Thyroid gland (tissue), 4 donors: ENCODE measurements around the gene BARX1. TPM values are rescaled to one million over a fixed set of nuclear protein-coding genes. Genes with fewer than 3 reads are reported as not detected.

Experiments
- DNase-seq, 2 donors: peaks; one replicate each; pipeline ENCODE4 v3.0.0-alpha.2; 2019
- H3K27ac ChIP-seq, 3 donors: fragments of 200-600 bp; sonication (generic); 1 replicate in 2 of 3; 2 replicates in 1 of 3; pipeline ENCODE4 v1.5.1; 2016 to 2019; ENCODE audit warnings: mild to moderate bottlenecking in 1 of 3, moderate library complexity in 1 of 3
- H3K27me3 ChIP-seq: fragments of 200-600 bp; sonication (generic); one replicate; pipeline ENCODE4 v1.5.1; 2019
- H3K36me3 ChIP-seq, 2 donors: fragments of 200-600 bp; sonication (generic); one replicate each; pipeline ENCODE4 v1.5.1; 2016 to 2019
- H3K4me1 ChIP-seq, 2 donors: fragments of 200-600 bp; sonication (generic); one replicate each; pipeline ENCODE4 v1.5.1; 2017 to 2019
- H3K4me3 ChIP-seq, 3 donors: fragments of 200-600 bp; sonication (generic); replicated peaks in 1 of 3; 1 replicate in 2 of 3; 2 replicates in 1 of 3; pipeline ENCODE4 v1.5.1; 2016; ENCODE audit warnings: mild to moderate bottlenecking in 1 of 3
- H3K9me3 ChIP-seq: fragments of 200-600 bp; sonication (generic); one replicate; pipeline ENCODE4 v1.5.1; 2017
- POLR2A ChIP-seq, 2 donors: fragments of 450-650 bp; IDR thresholded peaks; one replicate each; pipeline ENCODE4 v1.6.1; 2017; ENCODE audit warnings: antibody characterized with exemption in 2 of 2, mild to moderate bottlenecking in 2 of 2, moderate library complexity in 1 of 2
- WGBS, 2 donors: methylation state at CpG; one replicate each; pipeline ENCODE4 v1.1.5; 2017; 5-methylcytosine and 5-hydroxymethylcytosine counted together
- intact Hi-C: fragments of 100-400 bp; cut with DNase I; formaldehyde crosslinking; loops from one replicate; pipeline ENCODE4 v1.15.1; 2023
- total RNA-seq, 4 donors: library from RNA; depleted of rRNA; stranded (reverse); fragments of >200 nt; gene quantifications; one replicate each; pipeline ENCODE4 v1.2.3, GENCODE V29; 2016
- TF ChIP-seq, protein P1 (sequence below), 6 experiments: fragments of 200-600 bp in 3 of 6; fragments of 450-650 bp in 3 of 6; sonication (generic) in 3 of 6; IDR thresholded peaks; one replicate each; pipeline ENCODE4 v1.5.1; 2016 to 2019; ENCODE audit warnings: antibody characterized with exemption in 6 of 6, mild to moderate bottlenecking in 2 of 6, inconsistent platforms in 1 of 6, moderate library complexity in 1 of 6

BARX1 gene
- total RNA-seq, 4 donors from 2014 or later = 0.33 to 2.1 (median 0.75) TPM; not detected in 1

DNA sequence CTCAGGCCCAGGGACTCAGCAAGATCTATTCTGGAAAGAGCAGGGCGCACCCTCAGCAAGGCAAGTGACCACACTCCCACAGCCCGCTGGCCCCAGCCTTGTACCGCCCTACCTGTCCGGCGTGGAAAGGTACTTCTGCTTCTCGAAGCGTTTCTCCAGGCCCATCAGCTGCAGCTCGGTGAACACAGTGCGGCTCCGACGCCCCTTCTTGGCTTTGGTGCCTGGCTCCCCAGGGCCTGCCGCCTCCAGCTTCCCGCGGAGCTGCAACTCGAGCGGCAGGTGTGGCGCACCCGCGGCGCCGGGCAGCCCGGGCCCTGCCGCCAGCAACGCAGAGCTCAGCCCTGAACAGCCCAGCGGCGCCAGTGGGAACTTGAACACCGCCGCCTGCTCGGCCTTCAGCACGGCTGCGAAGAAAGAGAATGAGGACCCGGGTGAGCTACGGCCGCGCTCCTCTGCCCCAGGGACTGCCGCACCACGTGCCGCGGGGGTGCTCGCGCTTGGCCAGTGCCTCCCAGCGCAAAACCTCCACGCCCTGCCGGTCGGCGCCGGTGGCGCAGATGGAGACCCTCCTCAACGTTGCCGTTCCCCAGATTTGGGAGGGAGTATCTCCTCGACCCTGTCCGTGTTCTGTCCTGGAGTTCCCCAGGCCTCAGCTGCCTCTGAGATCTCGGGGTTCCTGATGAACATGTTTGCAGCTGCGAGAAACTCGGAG, 2.2 kb downstream of the BARX1 start:
- Histone ChIP-seq H3K27me3 (peaks cover 73% of the 10 kb centered on the region), H3K4me3 (no peak overlapping the region), H3K4me1 (peaks cover 27 to 46% of the 10 kb centered on the region in 2 donors), H3K36me3 (no peaks in the 10 kb centered on the region), H3K9me3 (no peaks in the 10 kb centered on the region), H3K27ac (no peak overlapping the region)
- WGBS, 2 donors = 3% methylated on average over 17 to 18 of the region's 55 CpGs
- TF ChIP-seq, protein P1, sequence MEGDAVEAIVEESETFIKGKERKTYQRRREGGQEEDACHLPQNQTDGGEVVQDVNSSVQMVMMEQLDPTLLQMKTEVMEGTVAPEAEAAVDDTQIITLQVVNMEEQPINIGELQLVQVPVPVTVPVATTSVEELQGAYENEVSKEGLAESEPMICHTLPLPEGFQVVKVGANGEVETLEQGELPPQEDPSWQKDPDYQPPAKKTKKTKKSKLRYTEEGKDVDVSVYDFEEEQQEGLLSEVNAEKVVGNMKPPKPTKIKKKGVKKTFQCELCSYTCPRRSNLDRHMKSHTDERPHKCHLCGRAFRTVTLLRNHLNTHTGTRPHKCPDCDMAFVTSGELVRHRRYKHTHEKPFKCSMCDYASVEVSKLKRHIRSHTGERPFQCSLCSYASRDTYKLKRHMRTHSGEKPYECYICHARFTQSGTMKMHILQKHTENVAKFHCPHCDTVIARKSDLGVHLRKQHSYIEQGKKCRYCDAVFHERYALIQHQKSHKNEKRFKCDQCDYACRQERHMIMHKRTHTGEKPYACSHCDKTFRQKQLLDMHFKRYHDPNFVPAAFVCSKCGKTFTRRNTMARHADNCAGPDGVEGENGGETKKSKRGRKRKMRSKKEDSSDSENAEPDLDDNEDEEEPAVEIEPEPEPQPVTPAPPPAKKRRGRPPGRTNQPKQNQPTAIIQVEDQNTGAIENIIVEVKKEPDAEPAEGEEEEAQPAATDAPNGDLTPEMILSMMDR (IDR thresholded peaks at IDR 0.05) = peak in 1 of 6 experiments; percentile 8
- TF ChIP-seq POLR2A (IDR thresholded peaks at IDR 0.05) = no peak
- peak; percentile 58 to 70 for DNase-seq
- intact Hi-C loops = no loop called here

DNA sequence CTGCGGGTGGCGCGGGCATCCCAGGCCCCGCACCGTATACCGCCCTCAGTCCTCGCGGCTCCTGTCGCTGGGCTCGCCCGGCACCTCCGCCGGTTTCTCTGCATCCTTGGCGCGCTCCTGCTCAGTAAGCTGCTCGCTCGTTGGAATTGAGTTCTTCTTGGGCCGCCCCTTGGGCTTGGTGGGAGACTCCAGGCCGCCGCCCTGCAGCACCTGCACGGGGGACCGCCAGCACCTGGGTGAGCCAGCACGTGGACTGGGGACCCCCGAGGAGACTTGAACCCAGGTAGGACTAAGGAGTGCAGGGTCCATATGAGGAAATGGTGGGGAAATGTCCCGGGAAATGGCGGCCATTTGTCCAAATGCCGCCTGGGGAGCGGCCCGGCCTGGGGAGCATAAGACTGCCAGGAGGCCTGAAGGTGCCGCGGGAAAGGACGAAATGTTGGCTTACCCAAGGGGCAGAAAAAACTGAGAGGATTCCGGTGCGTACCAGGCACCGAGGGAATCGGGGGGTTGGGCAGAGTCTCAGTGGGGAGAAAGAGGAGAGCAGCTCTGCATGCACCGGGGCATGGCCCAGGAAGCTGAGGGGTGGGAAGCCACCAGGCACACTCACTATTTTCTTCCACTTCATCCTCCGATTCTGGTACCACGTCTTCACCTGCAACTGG, 2.9 kb downstream of the BARX1 start:
- Histone ChIP-seq H3K4me3 (no peak overlapping the region), H3K36me3 (no peaks in the 10 kb centered on the region), H3K9me3 (no peaks in the 10 kb centered on the region), H3K27ac (no peak overlapping the region), H3K4me1 (peaks cover 27 to 46% of the 10 kb centered on the region in 2 donors), H3K27me3 (peaks cover 76% of the 10 kb centered on the region)
- intact Hi-C loops = no loop called here
- TF ChIP-seq POLR2A (IDR thresholded peaks at IDR 0.05) = no peak
- TF ChIP-seq, protein P1 (IDR thresholded peaks at IDR 0.05) = no peak
- DNase-seq = no peak
- 9 to 18% methylated on average over 21 to 34 of the region's 39 CpGs for WGBS, 2 donors

DNA sequence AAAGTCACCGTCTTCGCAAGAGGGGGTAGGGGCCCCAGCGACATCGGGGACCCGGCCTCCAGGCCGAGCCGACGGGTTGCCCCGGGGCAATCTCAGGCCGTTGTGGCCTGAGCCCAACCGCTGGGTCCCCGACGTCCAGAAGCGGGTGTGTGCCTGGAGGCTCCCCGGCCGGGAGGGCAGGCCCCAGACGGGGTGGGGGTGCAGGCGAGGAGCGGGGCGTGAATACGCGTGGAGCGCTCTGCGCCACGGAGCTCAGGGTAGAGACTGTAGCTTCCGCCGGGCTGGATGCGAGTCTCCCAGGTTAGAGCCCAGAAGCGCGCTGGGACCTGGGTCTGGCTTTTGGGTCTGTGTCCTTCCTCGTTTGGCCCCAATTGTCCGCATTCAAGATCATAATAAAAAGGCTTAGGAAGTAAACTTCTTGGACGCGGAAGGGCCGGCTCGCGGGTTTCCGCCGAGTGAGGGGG, 3.5 kb downstream of the BARX1 start:
- Histone ChIP-seq H3K36me3 (no peaks in the 10 kb centered on the region), H3K4me3 (peak overlapping the region in 1 of 3 donors; percentile 37), H3K9me3 (no peaks in the 10 kb centered on the region), H3K27me3 (peaks cover 76% of the 10 kb centered on the region), H3K4me1 (peaks cover 27 to 46% of the 10 kb centered on the region in 2 donors), H3K27ac (no peak overlapping the region)
- TF ChIP-seq POLR2A (IDR thresholded peaks at IDR 0.05) = no peak
- TF ChIP-seq, protein P1 (IDR thresholded peaks at IDR 0.05) = no peak
- WGBS, 2 donors = 13% methylated on average over 3 to 7 of the region's 39 CpGs
- no peak for DNase-seq
- intact Hi-C loops = no loop called here

DNA sequence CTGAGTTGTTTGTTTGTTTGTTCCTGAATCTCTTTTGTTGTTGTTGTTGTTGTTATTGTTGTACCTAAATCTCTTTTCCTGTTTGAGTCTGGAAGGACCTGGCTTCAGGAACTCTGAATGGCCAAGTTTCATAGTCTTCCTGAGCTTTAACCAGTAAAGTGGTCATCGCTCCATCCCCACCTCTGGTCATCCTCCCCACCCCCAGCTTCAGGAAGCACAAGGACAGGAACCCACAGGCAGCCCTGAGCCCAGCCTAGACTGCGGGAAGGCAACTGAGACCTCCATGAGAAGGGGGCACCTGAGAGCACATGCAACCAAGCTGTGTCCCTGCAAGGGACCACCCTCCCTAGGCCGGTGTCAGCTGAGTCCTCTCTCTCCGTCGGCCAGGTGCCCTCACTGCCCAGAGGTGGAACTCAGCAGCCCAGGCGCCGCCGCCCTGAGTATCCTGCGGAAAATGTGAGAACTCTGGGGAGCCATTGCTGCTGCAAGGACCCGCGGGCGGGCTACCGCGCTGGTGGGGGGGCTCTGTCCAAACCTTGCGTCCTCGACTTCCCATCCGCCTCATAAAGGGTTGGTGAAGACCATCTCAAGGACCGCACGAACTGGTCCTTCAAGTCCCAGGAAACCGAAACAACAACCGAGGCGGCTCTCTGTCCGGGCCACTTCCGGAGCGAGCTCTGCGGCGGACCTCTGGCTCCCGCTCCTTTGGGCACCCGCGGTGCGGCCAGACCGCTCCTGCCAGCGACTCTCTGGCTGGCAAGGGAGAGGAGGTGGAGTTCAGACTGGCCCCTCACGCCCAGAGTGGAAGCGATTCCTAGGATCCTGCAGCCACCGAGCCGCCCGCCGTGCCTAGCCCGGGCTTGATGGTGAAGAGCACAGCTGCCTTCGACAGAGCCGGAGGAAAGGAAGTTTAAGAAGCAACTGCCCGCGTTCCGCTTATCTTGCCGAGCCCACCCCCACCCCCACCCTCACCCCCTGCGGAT, 4.2 kb downstream of the BARX1 start:
- intact Hi-C loops = no loop called here
- 5 to 7% methylated on average over 22 of the region's 47 CpGs for WGBS, 2 donors
- H3K9me3 ChIP-seq = no peaks in the 10 kb centered on the region
- TF ChIP-seq, protein P1 (IDR thresholded peaks at IDR 0.05) = no peak
- no peak for TF ChIP-seq POLR2A (IDR thresholded peaks at IDR 0.05)
- peak overlapping the region in 2 of 3 donors; percentile 37 to 51 for H3K4me3 ChIP-seq
- DNase-seq = peak; percentile 61 to 64
- H3K4me1 ChIP-seq = peaks cover 27 to 49% of the 10 kb centered on the region in 2 donors
- H3K36me3 ChIP-seq = no peaks in the 10 kb centered on the region
- H3K27me3 ChIP-seq = peaks cover 75% of the 10 kb centered on the region
- H3K27ac ChIP-seq = no peak overlapping the region
